ENCODE measurements around the gene PROS1.

Gene PROS1

GRCh38 chr3:93973131-93974126 lies at the start of gene PROS1:
PROS1 (minus strand) TSS chr3:93973896; CDS start chr3:93973749, 147 bp downstream.
- DNase-seq (ENCODE audit: extremely low read depth, low read depth) = no peak
- peak within 1 kb of the TSS; percentile 53 for H3K4me3 ChIP-seq (replicated peaks; ENCODE audit: low read depth, low read length)
- TF ChIP-seq CTCF (IDR thresholded peaks at IDR 0.05; ENCODE audit: low read depth, low read length, missing control alignments) = no peak

GRCh38 chr3:94020293-94020692 lies 46.6 kb upstream of the PROS1 start:
- no peak for DNase-seq (ENCODE audit: extremely low read depth, low read depth)
- no peak overlapping the region for H3K4me3 ChIP-seq (replicated peaks; ENCODE audit: low read depth, low read length)
- TF ChIP-seq CTCF (IDR thresholded peaks at IDR 0.05; ENCODE audit: low read depth, low read length, missing control alignments) = no peak

GRCh38 chr3:94019659-94020058 lies 46.0 kb upstream of the PROS1 start:
- no peak for TF ChIP-seq CTCF (IDR thresholded peaks at IDR 0.05; ENCODE audit: low read depth, low read length, missing control alignments)
- no peak overlapping the region for H3K4me3 ChIP-seq (replicated peaks; ENCODE audit: low read depth, low read length)
- no peak for DNase-seq (ENCODE audit: extremely low read depth, low read depth)

- H3K4me3 ChIP-seq (replicated peaks; ENCODE audit: low read depth, low read length) = no peak overlapping the region
These were observed 41.3 kb upstream of the PROS1 start for GRCh38 chr3:94015025-94015424.

GRCh38 chr3:94012185-94012584 lies 38.5 kb upstream of the PROS1 start:
- no peak for TF ChIP-seq CTCF (IDR thresholded peaks at IDR 0.05; ENCODE audit: low read depth, low read length, missing control alignments)
- H3K4me3 ChIP-seq (replicated peaks; ENCODE audit: low read depth, low read length) = no peak overlapping the region
- no peak for DNase-seq (ENCODE audit: extremely low read depth, low read depth)

More at GRCh38 chr3:94015025-94015424, 41.3 kb upstream of the PROS1 start:
- DNase-seq (ENCODE audit: extremely low read depth, low read depth) = no peak
- no peak for TF ChIP-seq CTCF (IDR thresholded peaks at IDR 0.05; ENCODE audit: low read depth, low read length, missing control alignments)

GRCh38 chr3:94011233-94011711 lies 37.6 kb upstream of the PROS1 start:
- no peak for TF ChIP-seq CTCF (IDR thresholded peaks at IDR 0.05; ENCODE audit: low read depth, low read length, missing control alignments)
- no peak for DNase-seq (ENCODE audit: extremely low read depth, low read depth)
- H3K4me3 ChIP-seq (replicated peaks; ENCODE audit: low read depth, low read length) = no peak overlapping the region

All from HFF-Myc (cell line).